ENCODE data around the gene ASB13.

ASB13 gene

DNA sequence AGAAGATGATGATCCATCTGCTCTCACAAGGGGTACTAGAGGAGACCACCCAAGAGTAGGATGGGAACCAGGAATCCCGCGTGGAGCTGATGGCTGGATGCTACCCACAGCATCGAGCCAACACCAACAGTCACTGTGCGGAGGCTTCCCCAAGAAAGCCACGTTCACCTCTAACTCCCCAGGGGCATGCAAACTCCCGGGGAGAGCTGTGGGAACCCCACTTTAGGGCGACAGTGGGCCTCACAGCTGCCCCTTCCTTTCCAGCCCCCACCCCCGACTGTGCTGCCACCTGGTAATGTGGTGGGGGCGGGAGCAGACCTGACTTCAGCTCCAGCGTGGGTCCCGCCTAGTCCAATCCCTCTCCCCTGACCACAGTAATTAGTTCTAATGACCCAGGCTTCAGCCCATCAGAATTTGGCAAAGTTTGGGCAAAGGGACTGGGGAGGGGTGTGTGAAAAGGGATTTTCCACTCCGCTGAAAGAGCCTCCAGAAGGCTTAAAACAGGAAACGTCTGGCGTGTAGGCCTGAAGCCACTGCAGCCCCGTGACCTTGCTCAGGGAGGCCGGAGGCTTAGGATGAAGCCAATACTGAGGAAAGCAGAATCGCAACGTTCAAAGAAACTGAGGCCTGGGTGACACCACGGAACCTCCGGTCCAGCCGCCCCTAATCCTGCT is 20.3 kb downstream of the ASB13 start:
- no peak for DNase-seq

DNA sequence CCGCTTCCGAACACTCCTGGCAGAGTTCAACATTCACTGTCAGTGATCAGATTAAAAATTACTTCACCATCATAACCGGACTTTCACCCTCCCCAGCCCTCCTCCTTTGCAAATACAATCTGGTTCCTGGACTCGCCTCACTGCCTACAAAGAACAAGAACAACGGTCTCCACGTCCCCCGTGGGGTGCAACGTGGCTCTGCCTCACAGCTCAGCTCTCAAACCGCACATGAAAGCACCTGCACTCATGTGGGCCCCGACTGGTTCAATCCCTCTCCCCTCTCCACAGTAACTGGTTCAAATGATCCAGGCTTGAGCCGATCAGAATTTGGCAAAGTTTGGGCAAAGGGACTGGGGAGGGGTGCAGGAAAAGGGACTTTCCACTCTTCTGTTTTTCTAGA is 21.0 kb downstream of the ASB13 start:
- DNase-seq, result no peak

DNA sequence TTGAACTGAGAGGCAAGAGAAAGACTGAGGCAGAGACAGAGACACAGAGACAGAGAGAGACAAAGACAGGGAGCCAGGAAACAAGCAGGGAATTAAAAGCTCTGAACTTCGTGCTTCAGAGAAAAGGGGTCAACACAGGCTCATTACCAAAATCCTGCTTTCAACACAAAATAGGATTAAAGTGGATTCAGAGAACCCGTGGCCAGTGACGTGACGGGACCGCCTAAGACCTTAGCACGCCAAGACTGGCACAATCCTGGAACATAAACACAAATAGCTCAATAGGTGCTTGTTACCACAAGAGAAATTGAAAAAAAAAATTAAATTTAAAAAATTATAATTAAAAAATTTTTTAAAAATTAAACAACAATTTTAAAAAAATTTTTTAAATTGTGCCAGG is 21.5 kb downstream of the ASB13 start:
- DNase-seq, result no peak

DNA sequence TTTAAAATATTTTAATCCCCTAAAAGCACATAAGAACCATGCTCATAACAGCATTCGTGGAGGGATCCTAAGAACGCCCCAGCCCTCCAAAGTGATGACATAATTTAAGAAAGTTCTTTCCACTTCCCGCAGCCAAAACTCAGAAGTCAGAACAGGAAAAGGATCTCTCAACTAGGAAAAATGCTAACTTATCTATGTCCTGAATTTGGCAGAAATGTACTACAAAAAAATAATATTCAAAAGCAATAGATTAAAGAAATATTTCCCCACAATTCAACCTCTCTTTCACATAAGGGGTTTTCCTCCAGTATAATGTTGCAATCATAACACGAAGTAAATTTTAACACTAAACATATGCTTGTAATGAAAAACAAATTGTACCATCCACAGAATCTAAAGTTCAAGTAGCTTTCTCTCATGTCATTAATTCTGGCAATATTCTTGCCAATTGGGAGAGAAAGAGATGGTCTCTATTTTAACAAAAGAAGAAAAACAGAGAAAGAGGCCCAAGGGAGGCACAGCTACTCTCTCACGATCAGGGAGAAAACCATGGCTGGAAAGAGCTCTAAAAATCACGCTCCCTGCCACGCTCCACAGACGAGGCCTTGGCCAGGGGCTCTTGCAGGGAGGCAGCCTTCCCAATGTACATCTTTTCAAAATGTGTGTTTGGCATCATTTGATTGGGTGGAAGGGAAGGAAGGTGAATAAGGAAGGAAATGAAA is 22.9 kb downstream of the ASB13 start:
- no peak for DNase-seq

DNA sequence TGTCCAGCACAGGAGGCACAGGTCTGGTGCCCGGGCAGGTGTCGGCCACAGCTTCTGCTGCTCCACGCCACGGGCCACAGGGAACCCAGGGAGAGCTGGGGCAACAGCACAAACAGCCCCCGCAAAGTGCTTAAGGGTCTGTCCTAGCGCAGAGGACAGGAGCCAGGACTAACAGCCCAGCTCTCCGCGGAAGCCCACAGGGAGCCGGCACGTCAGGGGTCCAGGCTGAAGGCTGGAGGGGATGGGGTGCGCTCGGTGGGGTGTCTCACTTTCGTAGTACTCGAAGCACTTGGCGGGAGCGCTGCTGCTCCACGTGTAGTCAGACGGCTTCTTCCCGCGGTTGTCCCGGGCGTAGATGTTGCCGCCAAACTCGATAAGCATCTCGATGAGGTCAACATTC is 24.9 kb downstream of the ASB13 start:
- no peak for DNase-seq

DNA sequence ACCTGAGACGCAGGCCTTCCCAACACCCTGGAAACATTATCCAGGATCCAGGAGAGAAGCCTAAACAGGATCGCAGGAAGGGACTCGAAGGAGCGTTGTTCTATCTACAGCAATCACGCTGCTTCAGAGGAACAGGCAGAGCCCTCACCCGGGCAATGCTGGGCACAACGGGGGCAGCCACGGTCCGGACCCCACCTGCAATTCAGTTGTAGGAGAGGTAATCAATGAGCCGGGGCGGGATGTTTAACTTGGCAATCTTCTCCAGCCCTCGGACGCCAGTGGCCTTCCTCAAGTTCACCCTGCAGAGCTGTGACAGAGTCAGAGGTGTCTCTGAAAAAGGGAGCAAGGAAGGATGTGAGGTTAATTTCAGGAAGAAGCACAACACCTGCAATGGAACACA is 25.9 kb downstream of the ASB13 start:
- DNase-seq, result no peak

DNA sequence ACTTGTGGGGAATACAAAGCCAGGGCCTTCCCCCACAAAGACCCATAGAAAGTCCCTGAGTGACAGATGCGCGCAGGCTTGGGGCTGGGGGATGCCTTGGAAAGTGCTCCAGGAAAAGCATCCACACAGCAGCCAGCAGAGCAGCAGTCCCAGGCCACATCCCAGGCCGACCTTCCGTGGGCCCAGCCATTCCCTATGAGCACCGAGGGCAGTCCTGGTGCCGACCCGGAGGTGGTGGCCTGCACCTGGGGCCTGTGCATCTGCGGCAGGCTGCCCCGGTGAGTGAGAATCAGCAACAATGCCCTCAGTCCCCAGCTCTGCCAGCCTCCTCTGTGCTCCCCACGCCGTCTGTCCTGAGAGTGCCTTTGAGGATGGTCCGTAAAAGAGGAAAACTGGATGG is 26.4 kb downstream of the ASB13 start:
- no peak for DNase-seq

DNA sequence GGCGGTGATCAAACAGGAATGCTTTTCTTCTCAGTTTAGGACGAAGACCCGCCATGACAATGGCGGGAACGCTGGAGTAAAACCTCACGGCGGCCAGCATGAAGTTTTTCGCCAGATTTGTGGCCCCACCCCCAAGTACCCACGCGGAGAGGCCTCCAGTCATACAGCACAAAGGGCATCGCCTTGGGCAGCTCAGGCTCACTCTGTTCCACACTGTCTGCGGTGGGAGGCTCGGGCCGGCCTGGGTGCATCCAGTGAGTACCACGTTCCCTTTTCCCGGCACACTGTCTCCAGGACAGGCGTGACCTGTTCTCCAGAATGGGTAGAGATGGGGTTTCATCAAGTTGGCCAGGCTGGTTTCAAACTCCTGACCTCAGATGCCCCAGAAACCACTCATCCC is 27.3 kb downstream of the ASB13 start:
- DNase-seq, result no peak

DNA sequence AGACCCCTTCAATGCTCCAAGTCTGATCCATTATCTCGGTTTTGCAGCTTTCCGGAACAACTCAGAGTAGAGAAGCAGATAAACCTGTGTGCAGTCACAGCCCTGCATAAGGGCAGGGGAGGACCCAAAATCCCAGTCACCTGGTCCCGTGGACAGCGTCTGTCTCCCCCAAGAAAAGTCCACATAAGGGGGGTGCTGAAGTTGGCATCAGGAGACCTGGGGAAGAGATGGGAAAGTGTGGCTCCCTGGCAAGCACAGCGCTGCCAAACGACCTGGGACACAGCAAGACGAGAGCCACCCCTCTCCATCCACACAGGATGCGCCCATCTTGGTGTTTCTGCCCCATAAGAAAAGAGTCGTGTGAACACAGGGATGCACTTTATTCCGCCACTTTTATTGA is 27.9 kb downstream of the ASB13 start:
- DNase-seq, result no peak

DNA sequence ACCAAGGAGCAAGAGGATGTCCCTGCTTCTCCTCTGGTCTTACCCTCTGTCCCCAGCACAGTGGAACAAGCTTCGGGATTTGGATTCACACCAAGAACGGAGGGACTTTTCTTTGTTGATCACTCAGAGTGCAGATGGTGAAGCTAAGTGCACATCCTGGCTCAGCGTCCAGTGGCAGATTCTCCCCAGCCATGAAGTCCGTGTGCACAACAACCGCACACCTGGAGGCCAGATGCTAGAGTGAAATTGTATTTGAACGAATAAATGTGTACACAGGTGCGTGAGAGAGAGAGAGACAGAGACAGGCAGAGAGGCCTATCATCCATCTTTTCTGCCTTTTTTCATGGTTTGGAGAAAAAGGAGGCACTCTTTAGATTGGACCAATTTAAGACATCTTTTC is 31.5 kb downstream of the ASB13 start:
- DNase-seq, result no peak

DNA sequence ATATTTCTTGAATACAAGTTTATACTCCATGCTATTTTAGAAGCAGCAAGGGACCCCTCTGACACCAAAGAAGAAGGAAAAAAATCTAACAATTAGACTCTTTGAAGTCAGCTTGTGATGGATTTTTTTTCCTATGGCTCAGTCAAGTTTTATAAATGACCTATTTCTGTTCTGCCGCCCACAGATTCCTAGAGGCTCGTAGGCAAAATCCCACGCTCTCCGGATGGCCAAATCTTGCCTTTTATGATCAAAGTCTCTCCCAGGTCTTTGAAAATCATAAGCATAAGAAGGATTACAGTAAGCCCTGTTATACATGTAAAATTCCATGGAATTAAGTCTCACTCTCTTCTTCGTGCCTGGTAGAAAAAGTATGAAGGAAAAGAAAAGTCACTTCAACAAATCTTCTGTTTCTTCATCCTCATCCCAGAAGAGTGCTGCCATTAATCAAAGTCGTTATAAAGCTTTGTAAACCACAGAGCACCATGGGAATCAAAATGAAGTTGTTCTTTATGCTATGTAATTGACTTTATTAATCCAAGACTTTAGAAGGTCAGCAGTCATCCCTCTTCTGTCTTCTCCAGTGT is 33.1 kb downstream of the ASB13 start:
- no peak for DNase-seq

DNA sequence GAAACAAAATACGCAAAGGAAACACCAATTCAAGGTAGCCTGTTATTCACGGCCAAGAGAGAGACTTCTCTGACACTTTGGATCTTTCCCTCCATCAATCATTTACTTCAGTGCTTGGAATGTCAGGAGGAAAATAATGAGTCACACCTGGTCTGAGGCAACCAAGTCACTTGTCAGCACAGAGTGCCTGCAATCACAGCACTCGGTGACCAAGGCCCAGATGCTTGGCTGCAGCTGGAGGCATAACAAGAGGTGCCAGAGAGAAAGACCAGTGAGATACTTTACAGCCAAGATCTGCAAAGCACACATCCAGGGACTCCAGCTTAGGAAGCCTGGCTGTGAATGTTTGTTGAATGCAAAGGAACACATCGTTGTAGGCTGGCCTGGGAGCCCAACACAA is 33.9 kb downstream of the ASB13 start:
- DNase-seq, result no peak

DNA sequence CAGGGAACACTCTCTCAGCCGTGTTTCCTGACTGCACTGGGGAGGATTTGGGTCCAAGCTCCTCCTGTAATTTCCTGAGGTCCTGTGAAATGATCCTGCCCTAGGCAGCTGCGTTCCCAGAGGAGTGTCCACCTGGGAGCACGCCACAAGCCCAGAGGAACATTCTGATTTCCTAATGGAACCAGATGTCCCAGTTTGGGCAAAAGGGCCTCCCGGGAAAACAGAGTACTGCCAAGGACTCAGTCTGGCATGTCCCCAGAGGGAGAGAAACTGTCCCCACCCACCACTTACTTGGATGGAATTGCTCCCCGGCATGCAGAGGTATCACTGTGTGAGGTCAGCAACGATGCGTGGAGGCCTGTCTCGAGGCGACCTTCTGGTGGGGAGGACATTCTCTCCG is 34.5 kb downstream of the ASB13 start:
- DNase-seq, result no peak

DNA sequence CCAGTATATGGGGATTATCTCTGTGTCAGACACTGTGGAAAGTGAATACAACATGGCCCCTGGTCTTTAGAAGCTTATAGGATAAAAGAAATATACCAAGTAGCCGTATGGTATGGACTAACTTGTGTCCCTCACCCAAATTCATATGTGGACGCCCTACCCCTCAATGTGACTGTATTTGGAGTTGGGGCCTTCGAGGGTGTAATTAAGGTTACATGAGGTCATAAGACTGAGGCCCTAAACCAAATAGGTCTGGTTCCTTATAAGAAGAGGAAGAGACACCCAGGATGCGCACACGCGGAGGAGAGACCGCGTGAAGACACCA is 36.3 kb downstream of the ASB13 start:
- DNase-seq, result no peak

DNA sequence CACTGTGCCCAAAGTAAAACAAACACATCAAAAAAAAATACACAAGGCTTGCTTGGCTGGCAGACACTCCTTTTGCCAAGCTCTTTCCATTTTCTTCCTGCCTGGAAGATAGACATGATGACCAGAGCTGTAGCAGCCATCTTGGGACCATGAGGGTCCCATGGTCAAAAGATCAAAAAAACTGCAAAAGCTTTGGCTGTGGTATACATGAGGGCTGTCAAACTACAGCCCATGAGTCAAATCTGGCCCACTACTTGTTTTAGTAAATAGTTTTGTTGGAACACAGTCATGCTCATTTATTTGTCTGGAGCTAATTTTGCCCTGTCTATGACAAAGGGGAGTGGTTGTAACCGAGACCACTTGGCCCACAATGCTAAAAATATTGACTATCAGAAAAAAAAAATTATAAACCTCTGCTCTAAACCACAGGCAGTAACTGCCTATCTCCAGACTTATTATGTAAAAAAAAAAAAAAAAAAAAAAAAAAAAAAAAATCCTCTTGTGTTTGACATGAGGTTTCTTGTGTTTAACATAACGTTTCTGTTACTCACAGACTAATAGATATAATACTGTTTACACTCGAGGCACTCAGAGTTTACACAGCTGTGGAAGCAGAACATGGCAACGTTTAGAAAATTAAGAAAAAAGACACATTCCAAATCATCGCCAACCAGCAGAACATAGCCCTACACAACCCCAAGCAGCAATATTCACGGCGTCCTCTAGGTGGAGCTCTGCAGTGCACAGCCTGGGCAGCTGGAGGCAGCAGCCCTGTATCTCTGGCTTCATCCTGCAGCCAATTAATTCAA is 36.9 kb downstream of the ASB13 start:
- peak; percentile 76 for DNase-seq

DNA sequence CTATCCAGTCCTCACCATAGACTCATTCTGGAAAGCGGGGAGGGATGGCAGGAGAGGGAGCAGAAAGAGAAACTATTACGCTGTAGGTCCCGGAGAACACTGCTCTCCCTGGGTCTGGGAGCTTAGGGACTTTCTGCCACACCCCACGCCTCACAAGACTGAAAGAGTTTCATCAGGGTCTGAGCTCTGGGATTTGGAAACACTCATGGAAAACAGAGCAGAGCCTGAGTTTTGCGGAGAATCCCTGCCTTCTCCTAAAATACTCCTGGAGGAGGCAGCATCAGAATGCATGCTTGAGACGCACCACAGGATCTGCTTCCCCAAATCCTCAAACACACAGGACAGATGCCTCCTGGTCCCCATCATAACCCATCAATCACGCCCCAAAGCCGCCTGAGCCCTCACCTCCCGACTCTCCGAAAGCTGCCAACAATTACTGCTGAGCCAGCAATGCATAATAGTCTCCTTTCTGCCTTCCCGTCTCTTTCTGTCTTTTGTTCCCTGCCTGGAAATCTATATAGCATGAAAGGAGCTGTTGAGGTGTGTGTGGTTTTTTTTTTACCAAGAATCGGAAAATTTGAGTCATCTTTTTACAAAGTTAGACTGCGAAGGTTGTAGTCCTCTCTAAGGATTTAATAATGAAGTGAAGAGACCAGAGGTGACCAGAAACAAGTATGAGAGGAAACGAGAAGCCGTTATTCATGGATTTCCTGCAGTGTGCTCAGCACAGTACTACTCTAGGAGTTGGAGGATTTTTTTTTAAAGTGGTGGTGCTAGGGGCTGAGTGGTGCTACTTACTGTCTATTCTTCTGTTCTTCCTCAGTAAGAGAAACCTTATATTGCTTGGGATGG is 37.7 kb downstream of the ASB13 start:
- DNase-seq, result no peak

DNA sequence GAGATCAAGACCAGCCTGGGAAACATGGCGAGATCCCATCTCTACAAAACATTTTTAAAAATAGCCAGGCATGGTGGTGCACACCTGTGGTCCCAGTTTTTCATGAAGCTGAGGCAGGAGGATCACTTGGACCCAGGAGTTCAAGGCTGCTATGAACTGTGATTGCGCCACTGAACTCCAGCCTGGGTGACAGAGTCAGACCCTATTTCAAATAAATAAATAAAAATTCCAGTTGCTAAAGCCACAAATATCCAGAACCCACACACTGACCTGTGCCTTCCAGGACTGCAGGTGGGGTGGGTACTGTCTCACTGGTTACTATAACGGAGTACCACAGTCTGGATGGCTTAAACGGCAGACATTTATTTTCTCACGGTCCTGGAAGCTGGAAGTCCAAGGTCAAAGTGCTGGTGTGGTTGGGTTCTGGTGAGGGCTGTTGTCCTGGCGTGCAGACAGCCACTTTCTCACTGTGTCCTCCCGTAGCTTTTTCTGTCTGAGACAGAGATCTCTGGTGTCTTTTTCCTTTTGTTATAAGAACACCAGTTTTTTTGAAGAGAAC is 38.8 kb downstream of the ASB13 start:
- DNase-seq, result no peak

DNA sequence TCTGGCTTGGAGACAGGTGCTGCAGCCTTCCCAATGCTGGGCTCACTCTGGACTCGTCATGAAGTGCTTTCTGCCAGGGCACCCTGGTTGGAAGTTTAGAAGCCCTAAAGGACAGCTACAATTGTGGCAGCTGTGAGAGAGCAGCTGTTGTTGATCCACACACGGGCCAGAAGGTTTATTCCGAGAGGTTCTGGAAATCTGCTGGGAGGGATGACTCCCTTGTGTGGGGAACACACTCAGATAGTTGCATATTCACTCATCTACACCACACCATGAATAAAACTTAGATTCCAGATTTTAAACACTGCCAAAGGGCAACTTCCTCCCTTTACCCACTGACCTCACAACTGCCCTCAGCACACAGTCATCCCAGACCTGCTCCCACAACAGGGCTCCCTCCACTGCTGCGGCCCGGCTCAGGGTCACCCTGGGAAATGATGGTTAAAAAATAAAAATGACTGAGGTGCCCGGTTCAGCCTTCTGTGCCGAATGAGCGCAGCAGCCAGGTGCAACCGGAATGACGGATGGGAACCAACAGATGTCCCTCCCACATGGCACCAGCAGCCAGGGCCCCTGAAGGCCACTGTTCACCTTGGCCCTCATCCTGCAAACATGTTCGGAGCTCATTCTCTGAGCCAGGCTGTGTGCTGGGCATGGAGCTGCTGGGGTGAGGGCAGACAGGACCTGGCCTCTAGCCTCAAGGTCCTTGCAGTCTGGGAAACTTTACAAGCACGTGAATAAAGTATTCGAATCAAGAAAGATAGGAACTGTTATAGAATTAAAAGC is 40.2 kb downstream of the ASB13 start:
- no peak for DNase-seq

DNA sequence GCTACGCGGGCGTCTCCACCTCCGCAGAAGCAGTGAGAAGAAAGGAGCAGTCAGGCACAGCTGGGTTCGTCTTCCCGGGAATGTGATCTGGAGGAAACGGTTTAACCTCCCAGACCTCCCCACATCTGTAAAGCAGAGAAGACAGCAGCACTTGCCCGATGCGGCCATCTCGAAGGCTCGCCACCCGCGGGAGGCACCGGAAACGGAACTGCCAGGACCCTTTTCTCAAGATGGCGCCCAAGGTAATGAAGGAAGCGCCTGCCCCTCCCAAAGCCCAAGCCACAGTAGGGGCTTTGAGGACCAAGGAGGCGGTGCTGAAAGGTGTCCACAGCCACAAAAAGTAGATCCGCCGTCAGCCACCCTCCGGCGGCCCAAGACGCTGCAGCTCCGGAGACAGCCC is 41.7 kb downstream of the ASB13 start:
- no peak for DNase-seq

DNA sequence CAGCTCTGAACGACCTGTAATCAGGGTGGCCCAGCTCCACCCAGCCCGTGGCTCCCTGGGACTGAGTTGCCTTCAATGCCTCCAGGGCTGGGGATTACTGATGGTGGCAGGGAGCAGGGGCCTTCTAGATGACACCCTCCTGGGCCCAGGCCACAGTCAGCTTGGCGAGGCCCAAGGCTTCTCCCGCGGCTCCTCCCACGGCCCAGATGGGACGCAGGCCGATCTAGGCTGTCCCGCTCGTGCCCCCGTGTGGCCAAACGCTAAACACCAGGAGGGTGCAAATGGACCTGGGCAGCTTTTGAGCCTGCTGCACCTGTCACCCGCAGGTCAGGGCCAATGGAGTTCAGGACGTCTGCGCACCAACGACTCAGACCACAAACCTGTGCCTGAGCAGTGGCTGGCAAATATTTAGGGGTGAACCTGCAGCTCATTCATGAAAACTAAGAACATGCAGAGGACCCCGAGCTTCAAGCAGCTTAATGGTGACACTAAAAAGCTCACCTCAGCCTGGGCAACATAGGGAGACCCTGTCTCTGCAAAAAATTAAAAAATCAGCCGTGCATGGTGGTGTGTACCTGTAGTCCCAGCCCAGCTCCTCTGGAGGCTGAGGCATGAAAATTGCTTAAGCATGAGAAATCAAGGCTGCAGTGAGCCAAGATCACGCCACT is 43.2 kb downstream of the ASB13 start:
- peak; percentile 72 for DNase-seq

All from CD4-positive, alpha-beta T cell treated with Interleukin-4 for 4 hours (primary cell).